ENCODE data around the gene RLIM.
"Not testable (repeated sequence)": the region's sequence is repeated elsewhere in the genome, so short reads cannot be mapped to it uniquely, and the experiment has no call there.

The RLIM gene, protein sequence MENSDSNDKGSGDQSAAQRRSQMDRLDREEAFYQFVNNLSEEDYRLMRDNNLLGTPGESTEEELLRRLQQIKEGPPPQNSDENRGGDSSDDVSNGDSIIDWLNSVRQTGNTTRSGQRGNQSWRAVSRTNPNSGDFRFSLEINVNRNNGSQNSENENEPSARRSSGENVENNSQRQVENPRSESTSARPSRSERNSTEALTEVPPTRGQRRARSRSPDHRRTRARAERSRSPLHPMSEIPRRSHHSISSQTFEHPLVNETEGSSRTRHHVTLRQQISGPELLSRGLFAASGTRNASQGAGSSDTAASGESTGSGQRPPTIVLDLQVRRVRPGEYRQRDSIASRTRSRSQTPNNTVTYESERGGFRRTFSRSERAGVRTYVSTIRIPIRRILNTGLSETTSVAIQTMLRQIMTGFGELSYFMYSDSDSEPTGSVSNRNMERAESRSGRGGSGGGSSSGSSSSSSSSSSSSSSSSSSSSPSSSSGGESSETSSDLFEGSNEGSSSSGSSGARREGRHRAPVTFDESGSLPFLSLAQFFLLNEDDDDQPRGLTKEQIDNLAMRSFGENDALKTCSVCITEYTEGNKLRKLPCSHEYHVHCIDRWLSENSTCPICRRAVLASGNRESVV

DNA sequence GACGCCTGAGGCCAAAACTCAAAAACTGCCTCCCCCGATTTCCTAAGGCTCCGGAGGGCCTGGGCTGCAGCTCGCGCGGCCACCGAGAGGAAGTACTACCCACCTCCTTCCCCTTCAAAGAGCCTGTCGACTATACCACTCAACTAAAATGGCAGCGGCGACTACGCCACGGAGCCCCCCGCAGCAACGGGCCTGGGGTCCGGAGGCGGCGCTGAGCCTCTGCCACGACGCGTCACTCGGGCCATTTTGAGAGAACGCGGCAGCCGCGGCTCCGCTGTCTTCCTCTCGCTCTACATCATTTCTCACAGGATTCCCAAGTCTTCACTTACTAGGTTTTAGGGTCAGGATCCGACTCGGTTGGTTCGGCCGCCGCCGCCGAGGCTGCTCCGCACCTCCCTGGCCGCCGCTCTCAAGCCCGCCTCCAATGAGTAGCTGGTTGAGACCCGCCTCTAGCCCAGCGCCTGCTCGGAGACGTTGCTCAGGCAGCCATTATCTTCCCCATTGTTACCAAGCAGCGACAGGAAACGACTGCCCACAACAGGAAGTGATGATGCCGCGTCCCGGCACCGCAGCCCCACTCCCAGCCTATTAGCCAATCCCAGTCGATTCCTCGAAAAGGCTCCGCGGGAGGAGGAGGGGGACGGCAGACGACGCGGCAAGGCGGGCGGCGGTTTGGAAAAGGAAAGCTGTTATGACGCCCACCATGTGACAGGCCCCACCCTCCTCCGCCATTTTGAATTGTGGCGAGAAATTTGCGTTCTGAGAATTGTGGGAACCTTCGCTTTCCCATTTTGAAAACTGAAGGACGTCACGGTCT is at the start of gene RLIM:
RLIM (minus strand) TSS at position 532 of the 817 bp plus-strand sequence. CDS start 18,647 bp downstream, outside the sequence.
- peak; percentile 77 for DNase-seq

DNA sequence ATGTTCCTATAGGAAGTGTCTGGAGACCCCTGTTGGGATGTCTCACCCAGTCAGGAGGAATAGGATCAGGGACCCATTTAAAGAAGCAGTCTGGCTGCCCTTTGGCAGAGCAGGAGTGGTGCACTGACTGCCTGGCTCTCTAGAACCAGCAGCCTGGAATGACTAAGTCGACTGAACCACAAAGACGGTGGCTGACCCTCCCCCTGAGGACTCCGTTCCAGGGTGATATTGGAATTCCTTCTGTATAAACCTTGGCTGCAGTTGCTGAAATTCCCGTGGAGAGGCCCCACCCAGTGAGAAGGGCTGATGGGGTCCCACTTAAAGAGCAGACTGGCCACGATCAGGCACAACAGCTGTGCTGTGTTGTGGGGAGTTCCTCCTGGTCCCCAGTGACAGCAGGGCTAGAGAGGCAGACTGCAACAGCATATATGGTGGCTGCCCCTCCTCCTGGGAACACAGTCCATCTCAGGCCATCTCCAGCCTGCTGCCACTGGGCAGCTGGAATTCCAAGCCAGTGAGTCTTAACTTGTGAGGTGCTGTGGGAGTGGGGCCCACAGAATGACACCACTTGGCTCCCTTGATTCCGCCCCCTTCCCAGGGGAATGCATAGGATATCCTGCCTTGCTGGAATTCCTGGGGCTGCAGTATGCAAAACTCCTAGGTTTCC is 41.8 kb upstream of the RLIM start:
- DNase-seq, result no peak

DNA sequence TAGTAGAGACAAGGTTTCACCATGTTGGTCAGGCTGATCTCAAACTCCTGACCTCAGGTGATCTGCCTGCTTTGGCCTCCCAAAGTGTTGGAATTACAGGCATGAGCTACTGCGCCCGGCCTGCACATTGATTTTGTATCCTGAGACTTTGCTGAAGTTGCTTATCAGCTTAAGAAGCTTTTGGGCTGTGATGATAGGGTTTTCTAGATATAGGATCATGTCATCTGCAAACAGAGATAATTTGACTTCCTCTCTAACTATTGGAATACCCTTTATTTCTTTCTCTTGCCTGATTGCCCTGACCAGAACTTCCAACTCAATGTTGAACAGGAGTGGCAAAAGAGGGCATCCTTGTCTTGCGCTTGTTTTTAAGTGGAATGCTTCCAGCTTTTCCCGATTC is 40.5 kb upstream of the RLIM start:
- not testable (repeated sequence) for DNase-seq

DNA sequence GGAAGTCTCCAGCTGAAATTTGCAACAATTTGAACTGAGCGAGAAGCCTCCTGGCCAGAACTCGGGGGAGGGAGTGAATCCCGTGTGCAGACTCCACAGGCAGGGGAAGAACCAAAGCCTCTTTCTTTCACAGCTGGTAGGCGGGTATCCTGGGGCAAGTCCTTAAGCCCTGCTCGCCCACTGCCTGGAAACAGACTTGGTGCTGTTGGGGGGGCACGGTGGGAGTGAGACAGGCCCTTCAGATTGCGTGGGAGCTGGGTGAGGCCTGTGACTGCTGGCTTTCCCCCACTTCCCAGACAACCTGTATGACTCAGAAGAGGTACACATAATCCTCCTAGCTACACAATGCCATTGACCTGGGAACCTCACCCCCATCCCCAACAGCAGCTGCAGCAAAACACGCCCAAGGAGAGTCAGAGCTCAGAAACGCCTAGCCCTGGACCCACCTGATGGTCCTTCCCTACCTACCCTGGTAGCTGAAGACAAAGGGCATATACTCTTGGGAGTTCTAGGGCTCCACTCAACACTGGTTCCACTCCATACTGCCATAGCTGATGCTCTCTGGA is 22.4 kb upstream of the RLIM start:
- DNase-seq, result no peak

DNA sequence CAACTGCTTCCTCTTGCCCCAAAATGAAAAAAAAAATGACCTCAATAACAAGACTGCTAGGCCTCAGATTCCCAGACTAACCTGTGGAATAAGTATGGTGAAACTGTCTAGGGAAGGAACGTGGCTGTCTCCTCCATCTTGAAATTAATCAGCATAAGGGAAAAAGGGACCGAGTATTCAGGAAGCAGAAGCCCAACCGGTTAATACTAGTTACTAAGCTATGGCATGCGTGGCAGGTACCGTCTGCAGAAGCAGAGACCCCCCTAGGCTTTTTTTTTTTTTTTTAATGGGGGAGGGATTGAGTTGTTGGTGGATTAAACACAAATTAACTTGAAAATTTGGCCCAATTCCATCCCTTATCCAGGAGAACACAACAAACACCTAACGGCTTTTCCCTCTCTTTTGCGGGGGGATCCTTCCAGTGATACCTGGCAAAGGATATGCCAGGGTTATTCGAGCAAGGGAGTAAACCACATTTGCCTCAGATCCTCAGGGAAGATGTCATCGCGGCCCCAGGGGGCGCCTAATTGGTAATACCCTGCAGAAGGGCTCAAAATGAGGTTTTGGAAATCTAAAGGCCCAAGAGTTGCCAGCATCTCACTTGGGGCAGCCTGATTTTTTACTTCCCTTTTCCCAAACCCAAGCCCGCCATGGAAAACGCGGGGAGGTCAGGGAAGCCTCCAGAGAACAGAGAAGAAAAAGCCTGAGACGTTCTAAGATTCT is 893 bp downstream of the RLIM start:
- peak; percentile 36 for DNase-seq

DNA sequence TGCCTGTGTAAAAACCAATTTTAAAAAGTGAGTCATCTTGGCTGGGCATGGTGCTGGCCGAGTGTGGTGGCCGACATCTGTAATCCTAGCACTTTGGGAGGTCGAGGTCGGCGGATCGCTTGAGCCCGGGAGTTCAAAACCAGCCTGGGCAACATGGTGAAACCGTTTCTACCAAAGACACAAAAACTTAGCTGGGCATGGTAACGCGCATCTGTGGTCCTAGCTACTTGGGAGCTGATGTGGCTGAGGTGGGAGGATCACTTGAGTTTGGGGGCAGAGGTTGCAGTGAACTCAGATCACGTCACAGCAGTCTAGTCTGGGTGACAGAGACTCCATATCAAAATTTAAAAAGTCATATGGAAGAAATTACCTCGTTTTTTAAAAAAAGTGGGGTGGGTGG is 7.6 kb downstream of the RLIM start:
- no peak for DNase-seq

DNA sequence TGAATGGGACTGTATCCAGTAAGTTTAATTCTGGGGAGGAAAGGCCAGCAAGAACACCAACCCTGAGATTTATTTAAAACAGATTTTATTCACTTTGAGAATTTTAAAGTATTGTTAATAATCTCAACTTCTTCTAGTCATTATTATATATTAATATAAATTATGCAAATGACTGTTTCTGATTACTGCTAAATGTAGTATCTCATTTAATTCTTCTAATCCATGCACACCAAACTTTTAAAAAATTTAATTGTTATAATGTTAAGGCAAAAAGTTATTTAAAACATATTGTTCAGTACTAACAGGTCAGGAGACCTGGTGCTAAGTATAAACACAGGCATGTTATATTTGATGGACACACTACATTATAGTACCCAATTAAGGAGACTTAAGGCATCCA is 8.1 kb downstream of the RLIM start:
- no peak for DNase-seq

DNA sequence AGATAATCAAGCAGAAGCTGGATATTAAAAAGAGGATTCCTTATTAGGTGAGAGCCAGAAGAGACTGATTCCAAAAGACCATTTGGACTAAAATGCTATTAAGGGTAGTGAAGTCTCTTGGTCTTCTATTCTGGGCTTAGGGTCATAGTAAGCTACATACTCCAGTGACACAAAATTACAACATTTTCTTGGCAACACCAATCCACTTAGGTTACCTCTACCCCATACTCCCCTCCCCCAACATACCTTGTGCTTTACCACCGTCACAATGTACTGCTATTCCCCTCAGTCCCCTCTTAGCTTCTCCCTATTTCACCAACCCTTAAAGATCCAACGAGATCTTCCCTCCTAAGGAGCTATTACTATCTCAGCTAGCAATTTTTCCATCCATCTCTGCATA is 11.4 kb downstream of the RLIM start:
- no peak for DNase-seq

DNA sequence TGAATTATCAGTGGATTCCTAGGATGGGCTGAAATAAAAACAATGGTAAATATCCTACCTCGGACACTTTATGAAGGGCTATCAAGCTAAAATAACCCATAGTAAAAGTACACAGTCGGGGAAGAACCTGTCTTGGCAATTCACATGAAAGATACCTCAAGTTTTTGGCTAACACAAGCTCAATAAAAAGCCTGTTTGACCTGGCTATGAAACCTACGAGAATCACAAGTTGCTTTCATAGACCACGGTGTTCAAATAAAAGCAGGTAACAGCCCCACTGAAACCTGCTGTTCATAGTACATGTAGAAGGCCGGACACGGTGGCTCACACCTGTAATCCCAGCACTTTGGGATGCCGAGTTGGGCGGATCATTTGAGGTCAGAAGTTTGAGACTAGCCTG is 12.3 kb downstream of the RLIM start:
- DNase-seq, result no peak

DNA sequence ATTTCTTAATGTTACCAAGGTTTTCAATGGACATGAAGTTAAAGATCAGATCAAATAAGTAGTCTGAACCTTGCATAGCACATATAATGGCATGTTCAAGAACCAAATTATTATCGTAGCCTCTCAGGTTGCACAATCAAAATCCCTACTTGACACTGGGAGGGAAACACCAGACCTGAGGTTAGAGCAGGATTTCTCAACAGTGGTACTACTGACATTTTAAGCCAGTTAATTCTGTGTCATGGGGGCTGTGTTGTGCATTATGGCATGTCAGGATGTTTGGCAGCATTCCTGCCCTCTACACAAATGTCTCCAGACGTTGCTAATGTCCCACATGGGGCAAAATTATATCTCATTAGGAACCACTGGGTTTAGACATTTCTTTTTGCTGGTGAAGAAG is 20.8 kb downstream of the RLIM start:
- DNase-seq, result no peak

DNA sequence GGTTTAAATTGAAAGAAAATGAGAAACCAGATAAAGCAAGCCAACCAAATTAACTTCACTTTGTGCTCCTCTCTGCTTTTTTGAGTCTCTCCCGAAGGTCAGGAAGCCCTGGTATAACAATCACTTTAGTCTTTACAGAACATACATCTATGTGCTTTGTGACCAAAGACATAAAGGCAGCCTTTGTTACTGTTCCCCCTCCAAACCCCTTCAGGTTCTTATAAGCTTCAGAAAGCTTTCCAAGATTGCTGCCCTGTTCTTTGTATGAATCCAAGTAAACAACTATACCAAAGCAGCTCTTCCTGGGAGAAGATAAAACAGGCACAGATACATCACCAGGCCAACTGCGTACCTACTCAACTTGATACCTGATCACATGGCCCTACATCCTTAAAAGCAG is 28.7 kb downstream of the RLIM start:
- no peak for DNase-seq

DNA sequence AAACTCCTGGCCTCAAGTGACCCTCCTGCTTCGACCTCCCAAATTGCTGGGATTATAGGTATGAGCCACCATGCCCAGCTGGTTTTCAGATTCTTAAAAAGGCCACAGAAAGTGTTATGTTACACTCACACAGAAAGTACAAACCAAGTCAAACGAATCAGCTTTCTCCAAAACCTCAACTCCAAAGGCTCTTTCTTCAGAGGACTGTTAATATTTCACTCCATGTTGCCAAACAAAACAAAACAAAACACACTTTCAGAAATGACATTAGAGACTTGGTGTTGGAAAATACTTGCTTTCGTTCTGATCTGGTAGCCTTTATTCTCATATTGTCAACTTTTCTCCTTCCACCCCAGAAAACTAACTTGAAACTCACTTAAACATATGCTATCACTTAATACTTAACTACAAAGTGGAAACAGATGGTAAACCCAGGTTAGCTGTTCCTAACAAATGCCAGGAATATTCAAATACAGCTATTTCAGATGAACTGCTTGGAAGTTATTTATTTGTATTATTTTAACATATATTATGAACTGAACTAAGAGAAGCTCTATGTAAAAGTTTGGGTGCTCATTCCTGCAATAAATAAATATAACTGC is 34.7 kb downstream of the RLIM start:
- no peak for DNase-seq

DNA sequence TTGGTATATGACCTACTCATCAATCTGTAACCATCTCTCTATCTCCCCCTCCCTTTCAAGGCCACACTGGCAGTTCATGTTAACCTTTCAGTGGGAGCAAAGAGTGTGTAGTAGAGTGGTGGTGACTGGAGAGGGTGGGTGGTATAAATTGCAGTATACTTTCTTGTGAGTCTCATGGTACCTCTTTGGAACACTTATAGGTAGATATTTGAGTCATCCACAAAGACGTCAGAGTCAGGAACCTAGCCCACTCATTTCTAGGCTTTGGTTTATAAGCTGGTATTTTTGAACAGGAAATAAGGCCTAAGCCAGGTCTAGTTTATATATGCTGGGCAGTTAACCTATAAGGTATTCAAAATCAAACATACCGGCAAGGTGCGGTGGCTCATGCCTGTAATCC is 36.3 kb downstream of the RLIM start:
- no peak for DNase-seq

DNA sequence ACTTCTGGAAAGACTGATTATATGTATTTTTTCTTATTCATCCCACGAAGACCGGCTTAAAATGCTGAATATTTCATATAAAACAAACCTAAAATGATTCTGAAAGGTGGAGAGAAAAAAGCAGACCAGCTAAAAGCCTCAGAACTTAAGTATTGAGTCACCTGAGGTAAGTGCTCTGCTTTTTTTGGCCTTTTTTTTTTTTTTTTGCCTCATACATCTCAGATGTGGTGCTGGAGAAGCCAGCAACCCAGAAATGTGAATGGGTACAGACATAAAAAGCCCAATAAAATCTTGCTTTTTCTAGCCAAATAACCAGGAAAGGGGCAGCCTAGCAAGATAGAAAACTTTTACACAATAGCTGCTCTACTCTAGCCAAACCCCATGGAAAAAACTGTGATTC is 57.0 kb downstream of the RLIM start:
- DNase-seq, result no peak

DNA sequence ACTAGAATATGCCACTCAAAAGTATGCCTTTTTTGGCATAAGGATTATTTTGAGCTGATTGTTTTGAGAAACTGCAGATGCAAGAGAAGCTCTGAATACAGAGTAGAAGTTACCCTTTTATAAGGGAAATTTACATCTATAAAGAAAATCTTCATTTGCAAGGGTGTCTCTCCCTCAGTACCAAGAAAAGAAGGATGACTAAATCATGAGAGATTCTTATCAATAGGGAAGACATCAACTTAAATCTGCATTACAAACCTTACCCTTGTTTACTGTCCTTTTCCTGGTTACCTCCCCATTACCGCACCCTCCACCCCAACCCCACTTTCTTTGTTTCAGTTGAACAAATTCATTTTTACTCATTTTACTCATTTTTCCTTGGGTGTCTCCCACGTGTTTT is 62.5 kb downstream of the RLIM start:
- no peak for DNase-seq

DNA sequence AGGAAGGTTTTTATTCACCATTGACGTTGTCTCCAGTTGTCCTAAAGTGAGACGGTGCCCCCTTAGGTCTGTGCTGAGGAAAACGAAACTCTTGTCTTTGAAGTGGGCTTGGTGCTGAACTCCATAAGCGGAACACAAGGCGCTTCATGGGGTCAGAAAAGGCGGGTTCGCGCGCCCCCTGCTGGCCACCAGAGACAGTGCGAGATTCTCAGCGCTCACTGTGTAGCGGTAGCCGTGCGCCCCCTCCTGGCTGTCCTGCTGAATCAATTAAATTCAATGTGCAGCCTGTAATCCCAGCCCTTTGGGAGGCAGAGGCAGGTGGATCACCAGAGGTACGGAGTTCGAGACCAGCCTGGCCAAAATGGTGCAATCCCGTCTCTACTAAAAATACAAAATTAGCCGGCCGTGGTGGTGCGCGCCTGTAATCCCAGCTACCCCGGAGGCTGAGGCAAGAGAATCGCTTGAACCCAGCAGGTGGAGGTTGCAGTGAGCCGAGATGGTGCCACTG is 64.1 kb downstream of the RLIM start:
- DNase-seq, result peak; percentile 38

DNA sequence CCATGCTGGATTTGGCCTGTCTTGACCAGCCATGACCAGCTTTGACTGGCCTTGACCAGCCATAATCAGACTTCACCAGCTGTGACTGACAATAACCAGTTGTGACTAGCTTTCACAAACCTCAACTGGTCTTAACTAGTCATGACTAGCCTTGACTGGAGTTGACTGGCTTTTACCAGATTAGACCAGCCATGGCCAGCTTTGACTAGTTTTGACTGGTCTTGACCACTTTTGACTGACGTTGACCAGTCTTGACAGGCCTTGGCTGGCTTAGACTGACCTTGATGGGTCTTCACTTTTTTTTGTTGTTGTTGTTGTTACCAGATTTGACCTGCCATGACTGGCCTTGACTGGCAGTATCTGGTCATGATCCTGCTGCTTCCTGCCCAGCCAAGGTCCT is 67.4 kb downstream of the RLIM start:
- no peak for DNase-seq

DNA sequence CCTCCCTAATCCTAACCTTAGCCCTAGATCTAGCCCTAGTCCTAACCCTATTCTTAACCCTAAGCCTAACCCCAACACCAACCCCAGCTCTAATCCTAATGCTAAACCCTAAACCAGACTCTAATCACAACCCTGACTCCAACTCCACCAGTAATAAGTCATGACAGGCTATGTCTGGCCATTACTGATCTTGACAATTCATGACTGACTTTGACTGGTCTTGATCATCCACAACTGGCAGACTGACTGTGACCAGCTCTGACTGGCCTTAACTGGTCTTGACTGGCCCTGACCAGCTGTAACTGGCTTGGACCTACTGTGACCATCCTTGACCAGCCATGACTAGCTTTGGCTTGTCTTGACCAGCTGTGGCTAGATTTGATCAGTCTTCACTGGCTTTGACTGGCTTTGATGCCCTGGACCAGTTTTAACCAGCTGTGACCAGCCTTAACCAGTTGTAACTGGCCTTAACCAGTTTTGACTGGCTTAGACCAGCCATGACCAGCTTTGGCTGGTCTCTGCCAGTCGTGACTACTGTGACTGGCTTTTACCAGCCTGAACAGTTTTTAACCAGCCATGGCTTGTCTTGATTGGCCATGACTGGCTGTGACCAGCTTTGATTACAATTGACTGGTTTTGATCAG is 68.4 kb downstream of the RLIM start:
- no peak for DNase-seq

DNA sequence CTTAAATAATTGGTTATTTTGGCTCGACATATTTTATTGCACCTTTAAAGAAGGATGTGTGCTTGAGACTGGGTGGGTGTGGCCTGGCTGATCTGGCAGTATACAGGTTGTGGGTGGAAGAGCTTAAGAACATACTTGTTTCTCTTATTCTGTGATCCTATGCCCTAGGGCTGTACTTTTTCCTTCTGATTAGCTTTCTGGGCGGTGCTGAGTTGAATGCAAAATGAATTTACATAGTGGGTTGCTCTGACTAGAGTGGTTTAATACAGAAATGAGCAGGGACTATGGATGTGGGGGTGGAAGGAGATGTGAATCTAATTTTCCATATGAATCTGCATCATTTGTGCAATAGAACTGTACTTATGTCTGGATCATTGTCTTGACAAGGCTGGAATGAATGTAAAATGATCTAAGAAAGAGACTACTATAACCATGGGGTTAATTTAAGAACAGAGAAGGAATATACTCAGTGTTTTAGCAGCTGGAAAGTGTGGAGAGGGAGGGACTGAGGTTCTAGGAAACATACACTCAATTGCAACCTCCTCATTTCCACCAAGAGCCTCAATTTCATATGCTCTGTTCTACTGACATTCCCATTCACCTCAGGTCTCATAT is 73.7 kb downstream of the RLIM start:
- DNase-seq, result no peak

DNA sequence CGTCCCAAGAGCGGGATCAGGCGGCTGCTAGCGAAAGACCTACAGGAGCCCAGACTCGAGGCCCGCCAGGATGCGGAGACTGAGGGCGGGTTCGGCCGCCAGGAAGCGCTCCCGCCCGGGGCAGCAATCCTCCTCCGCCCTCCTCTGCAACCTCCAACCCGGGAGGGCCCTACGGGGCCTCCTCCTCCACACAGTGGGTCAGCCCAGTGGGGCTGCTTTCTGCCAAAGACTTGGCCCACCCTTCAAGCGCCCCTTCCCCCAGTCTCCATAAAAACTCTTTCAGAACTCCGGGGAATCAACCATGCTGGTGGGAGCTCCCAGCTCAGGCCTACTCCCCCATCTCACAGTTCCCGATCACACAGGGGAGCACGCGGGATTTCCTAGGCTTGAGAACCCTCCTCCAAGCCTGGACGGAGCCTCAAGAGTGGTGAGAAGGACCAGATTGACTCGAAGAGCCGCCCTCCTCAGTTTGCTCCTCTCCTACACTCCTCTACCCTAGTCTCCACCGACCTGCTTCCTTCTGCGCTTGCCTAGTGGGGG is 77.5 kb downstream of the RLIM start:
- DNase-seq, result no peak

Measured in NCI-H2029 treated with DMSO at 0.1 percent for 48 hours (cell line).